Motor neuron (in vitro differentiated cells): Measurements from ENCODE around the gene IGDCC3. TPM values are rescaled to one million over a fixed set of nuclear protein-coding genes. Genes with fewer than 3 reads are reported as not detected.
A peak's percentile ranks its signal among the peaks of the same experiment; 100 is the strongest.
"Not testable (repeated sequence)": the region's sequence is repeated elsewhere in the genome, so short reads cannot be mapped to it uniquely, and the experiment has no call there.

Experiments
- ATAC-seq, 8 experiments: fragments of 200-7000 bp; cut with Tn5 transposase; replicated peaks in 6 of 8; 2 replicates each; pipeline ENCODE4 v1.8.0; 2021; ENCODE audit warnings: mild to moderate bottlenecking in 8 of 8, moderate library complexity in 8 of 8
- H3K27ac ChIP-seq, 2 donors: fragments of 250-450 bp; sonication (Bioruptor Pico); 2 replicates each; pipeline ENCODE4 v1.9.0; 2021; ENCODE audit warnings: antibody characterized with exemption in 2 of 2, mild to moderate bottlenecking in 2 of 2, moderate library complexity in 1 of 2
- H3K4me1 ChIP-seq, 2 donors: fragments of 250-450 bp; sonication (Bioruptor Pico); replicated peaks in 1 of 2; 2 replicates each; pipeline ENCODE4 v1.6.1; 2021; ENCODE audit warnings: antibody characterized with exemption in 2 of 2, mild to moderate bottlenecking in 2 of 2, moderate library complexity in 1 of 2
- H3K4me3 ChIP-seq, 5 donors: fragments of 250-450 bp; sonication (Bioruptor Pico); 2 replicates each; pipeline ENCODE4 v1.9.0; 2021; ENCODE audit warnings: antibody characterized with exemption in 5 of 5, mild to moderate bottlenecking in 5 of 5, moderate library complexity in 4 of 5
- WGBS, 10 experiments: fragments of 450-650 bp; shearing (Covaris generic); methylation state at CpG; one replicate each; pipeline ENCODE4 v1.0.0; 2022; 5-methylcytosine and 5-hydroxymethylcytosine counted together
- in situ Hi-C, 9 experiments: fragments of 400-800 bp; cut with MboI; loops; one replicate each; pipeline ENCODE4 v1.15.0; 2021; ENCODE audit warnings: low sequenced_read_pairs in 9 of 9, low pct_unique_long_range_greater_than_20kb in 2 of 9; ENCODE audit not compliant: unreplicated experiment in 9 of 9
- total RNA-seq, 8 experiments: library from RNA; unstranded; fragments of 300-600 nt; gene quantifications; 2 replicates each; pipeline versions ENCODE4 v1.2.3 to v1.2.4, GENCODE V29; 2022

Gene IGDCC3
- total RNA-seq, 8 experiments from 2014 or later = 0.15 to 189 (median 10.9) TPM

GRCh38 chr15:65401611-65402240 lies 23.9 kb upstream of the IGDCC3 start:
- in situ Hi-C loops = no loop called here
- peak in 6 of 8 experiments; percentile 35 to 56 (median 49) for ATAC-seq
- WGBS, 10 experiments = 53 to 100% (median 80%) methylated on average over 1 to 6 of the region's 8 CpGs; no CpG with 5 or more reads in 5 of the 10 experiments
- Histone ChIP-seq H3K4me1 (peaks cover 8 to 14% of the 10 kb centered on the region in 2 donors), H3K27ac (peak overlapping the region in 1 of 2 donors; percentile 37), H3K4me3 (no peak overlapping the region)

GRCh38 chr15:65400760-65401610 lies 23.2 kb upstream of the IGDCC3 start:
- peak; percentile 81 to 95 (median 92) for ATAC-seq
- H3K4me1 ChIP-seq = peaks cover 8 to 14% of the 10 kb centered on the region in 2 donors
- H3K27ac ChIP-seq = no peak overlapping the region
- WGBS, 10 experiments = 20 to 65% (median 43%) methylated on average over 1 to 5 of the region's 11 CpGs; no CpG with 5 or more reads in 6 of the 10 experiments
- in situ Hi-C loops = no loop called here
- no peak overlapping the region for H3K4me3 ChIP-seq

GRCh38 chr15:65399997-65400396 lies 22.2 kb upstream of the IGDCC3 start:
- in situ Hi-C loops = loop anchor here in 3 of 9 experiments (25.0 kb wide), 1 partner anchor 213 kb away; the partner anchor contains the start of gene CLPX (in 3 of the 3)
- no peak overlapping the region for H3K4me3 ChIP-seq
- no peak for ATAC-seq
- WGBS, 10 experiments = 80 to 100% (median 88%) methylated on average over 1 to 2 of the region's 2 CpGs; no CpG with 5 or more reads in 6 of the 10 experiments
- H3K4me1 ChIP-seq = peaks cover 8 to 14% of the 10 kb centered on the region in 2 donors
- H3K27ac ChIP-seq = no peak overlapping the region

GRCh38 chr15:65399001-65399706 lies 21.4 kb upstream of the IGDCC3 start:
- 41 to 100% (median 75%) methylated on average over 2 to 9 of the region's 11 CpGs for WGBS, 10 experiments
- H3K27ac ChIP-seq = no peak overlapping the region
- no peak overlapping the region for H3K4me3 ChIP-seq
- H3K4me1 ChIP-seq = peaks cover 8 to 14% of the 10 kb centered on the region in 2 donors
- ATAC-seq = no peak
- in situ Hi-C loops = loop anchor here in 3 of 9 experiments (25.0 kb wide), 1 partner anchor 212 kb away; the partner anchor contains the start of gene CLPX (in 3 of the 3)

- ATAC-seq, H3K27ac ChIP-seq, H3K4me3 ChIP-seq: not testable (repeated sequence)
- in situ Hi-C loops = loop anchor here in 3 of 9 experiments (25.0 kb wide), 1 partner anchor 211 kb away; the partner anchor contains the start of gene CLPX (in 3 of the 3)
- WGBS, 10 experiments = 62 to 100% (median 88%) methylated on average over 1 to 11 of the region's 16 CpGs; no CpG with 5 or more reads in 1 of the 10 experiments
- H3K4me1 ChIP-seq = peaks cover 8 to 11% of the 10 kb centered on the region in 2 donors
Measured at GRCh38 chr15:65398486-65398885, 20.7 kb upstream of the IGDCC3 start.

GRCh38 chr15:65396965-65397317 lies 19.1 kb upstream of the IGDCC3 start:
- 20 to 87% (median 79%) methylated on average over 1 to 5 of the region's 10 CpGs; no CpG with 5 or more reads in 1 of the 10 experiments for WGBS, 10 experiments
- no peak overlapping the region for H3K4me3 ChIP-seq
- H3K4me1 ChIP-seq = peaks cover 8 to 11% of the 10 kb centered on the region in 2 donors
- ATAC-seq = no peak
- no peak overlapping the region for H3K27ac ChIP-seq
- in situ Hi-C loops = loop anchor here in 3 of 9 experiments (25.0 kb wide), 1 partner anchor 210 kb away; the partner anchor contains the start of gene CLPX (in 3 of the 3)

GRCh38 chr15:65396283-65396964 lies 18.6 kb upstream of the IGDCC3 start:
- no peak for ATAC-seq
- 80% methylated on average over 4 of the region's 34 CpGs; no CpG with 5 or more reads in 9 of the 10 experiments for WGBS, 10 experiments
- in situ Hi-C loops = loop anchor here in 3 of 9 experiments (25.0 kb wide), 1 partner anchor 209 kb away; the partner anchor contains the start of gene CLPX (in 3 of the 3)
- Histone ChIP-seq H3K4me1 (peaks cover 6 to 7% of the 10 kb centered on the region in 2 donors), H3K27ac (no peak overlapping the region), H3K4me3 (no peak overlapping the region)

GRCh38 chr15:65395567-65396202 lies 17.9 kb upstream of the IGDCC3 start:
- 60 to 100% (median 91%) methylated on average over 1 to 18 of the region's 72 CpGs; no CpG with 5 or more reads in 5 of the 10 experiments for WGBS, 10 experiments
- Histone ChIP-seq H3K4me3 (no peak overlapping the region), H3K4me1 (no peaks in the 10 kb centered on the region), H3K27ac (no peak overlapping the region)
- in situ Hi-C loops = loop anchor here in 3 of 9 experiments (25.0 kb wide), 1 partner anchor 208 kb away; the partner anchor contains the start of gene CLPX (in 3 of the 3)
- peak in 5 of 8 experiments; percentile 10 to 48 (median 26) for ATAC-seq

GRCh38 chr15:65394936-65395335 lies 17.1 kb upstream of the IGDCC3 start:
- 0 to 100% (median 80%) methylated on average over 1 to 4 of the region's 9 CpGs; no CpG with 5 or more reads in 5 of the 10 experiments for WGBS, 10 experiments
- in situ Hi-C loops = loop anchor here in 5 of 9 experiments (5.0 to 25.0 kb wide), 2 partner anchors 78 to 208 kb away; partner anchors contain the start of gene CLPX (in 3 of the 5)
- no peaks in the 10 kb centered on the region for H3K4me1 ChIP-seq
- no peak for ATAC-seq
- H3K4me3 ChIP-seq = no peak overlapping the region
- H3K27ac ChIP-seq = no peak overlapping the region

- no peak for ATAC-seq
- Histone ChIP-seq H3K27ac (no peak overlapping the region), H3K4me1 (no peaks in the 10 kb centered on the region), H3K4me3 (no peak overlapping the region)
- 80 to 100% (median 91%) methylated on average over 1 to 3 of the region's 11 CpGs; no CpG with 5 or more reads in 6 of the 10 experiments for WGBS, 10 experiments
- in situ Hi-C loops = loop anchor here in 5 of 9 experiments (5.0 to 25.0 kb wide), 2 partner anchors 77 to 207 kb away; partner anchors contain the start of gene CLPX (in 3 of the 5)
Measured at GRCh38 chr15:65394280-65394789, 16.5 kb upstream of the IGDCC3 start.

GRCh38 chr15:65393557-65393956 lies 15.8 kb upstream of the IGDCC3 start:
- Histone ChIP-seq H3K4me3 (no peak overlapping the region), H3K4me1 (no peaks in the 10 kb centered on the region), H3K27ac (no peak overlapping the region)
- WGBS, 10 experiments = 17 to 97% (median 86%) methylated on average over 1 to 6 of the region's 8 CpGs; no CpG with 5 or more reads in 4 of the 10 experiments
- in situ Hi-C loops = loop anchor here in 5 of 9 experiments (5.0 to 25.0 kb wide), 2 partner anchors 76 to 206 kb away; partner anchors contain the start of gene CLPX (in 3 of the 5)
- no peak for ATAC-seq
